Astrocyte (in vitro differentiated cells and primary cell): ENCODE measurements around the gene PLS3.

Experiments used
- EZH2 ChIP-seq: IDR thresholded peaks from 2 replicates; pipeline ENCODE4 v1.6.1; 2012; ENCODE audit warnings: mild to moderate bottlenecking, low read length, inconsistent platforms; ENCODE audit not compliant: insufficient read depth
- TF ChIP-seq, protein P1 (sequence below): IDR thresholded peaks from 2 replicates; pipeline ENCODE4 v1.5.1; 2011; ENCODE audit warnings: low read depth, mild to moderate bottlenecking, inconsistent platforms, low read length, moderate library complexity; ENCODE audit not compliant: insufficient read depth

DNA sequence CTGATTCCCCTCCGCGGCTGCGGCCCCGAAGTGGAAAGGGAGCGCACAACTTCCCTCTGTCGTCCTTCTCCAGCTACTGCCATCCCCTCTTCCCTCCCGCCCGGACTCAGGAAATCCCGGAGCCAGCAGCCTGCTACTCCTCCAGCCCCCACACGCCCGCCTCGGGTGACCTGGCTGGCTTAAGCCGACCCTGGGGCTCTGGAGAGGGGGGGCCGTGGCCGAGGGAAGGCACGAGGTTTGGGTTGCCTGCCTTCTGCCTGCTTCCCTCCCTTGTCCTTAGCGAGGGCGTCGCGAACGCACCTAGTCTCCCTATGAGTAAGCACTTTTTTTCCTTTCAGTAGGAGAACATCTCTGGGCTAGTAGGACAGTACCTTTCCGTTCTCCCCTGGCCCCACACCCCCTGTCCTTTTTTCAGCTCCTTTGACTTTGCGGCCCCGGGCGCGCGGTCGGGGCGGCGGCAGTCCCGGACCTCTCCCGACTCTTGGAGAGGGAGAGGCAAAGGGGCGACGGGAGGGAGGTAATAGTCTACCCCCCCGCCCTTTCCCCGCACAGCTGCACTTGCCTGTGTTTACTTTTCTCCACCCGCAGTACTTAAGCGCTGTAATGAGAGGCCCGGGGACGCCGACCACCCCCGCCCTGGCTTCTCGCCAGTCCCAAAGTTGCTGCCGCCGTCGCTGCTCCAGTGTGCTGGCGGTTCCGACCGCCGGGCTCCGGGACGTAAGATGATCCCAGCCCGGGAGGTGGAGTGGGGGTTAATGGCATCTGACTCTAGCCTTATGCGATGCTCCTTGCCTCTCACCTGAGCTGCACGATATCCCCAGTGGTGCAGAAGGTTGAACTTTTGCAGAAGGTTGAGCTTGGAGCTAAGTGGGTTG is 868 bp downstream of the PLS3 start:
- TF ChIP-seq, protein P1, sequence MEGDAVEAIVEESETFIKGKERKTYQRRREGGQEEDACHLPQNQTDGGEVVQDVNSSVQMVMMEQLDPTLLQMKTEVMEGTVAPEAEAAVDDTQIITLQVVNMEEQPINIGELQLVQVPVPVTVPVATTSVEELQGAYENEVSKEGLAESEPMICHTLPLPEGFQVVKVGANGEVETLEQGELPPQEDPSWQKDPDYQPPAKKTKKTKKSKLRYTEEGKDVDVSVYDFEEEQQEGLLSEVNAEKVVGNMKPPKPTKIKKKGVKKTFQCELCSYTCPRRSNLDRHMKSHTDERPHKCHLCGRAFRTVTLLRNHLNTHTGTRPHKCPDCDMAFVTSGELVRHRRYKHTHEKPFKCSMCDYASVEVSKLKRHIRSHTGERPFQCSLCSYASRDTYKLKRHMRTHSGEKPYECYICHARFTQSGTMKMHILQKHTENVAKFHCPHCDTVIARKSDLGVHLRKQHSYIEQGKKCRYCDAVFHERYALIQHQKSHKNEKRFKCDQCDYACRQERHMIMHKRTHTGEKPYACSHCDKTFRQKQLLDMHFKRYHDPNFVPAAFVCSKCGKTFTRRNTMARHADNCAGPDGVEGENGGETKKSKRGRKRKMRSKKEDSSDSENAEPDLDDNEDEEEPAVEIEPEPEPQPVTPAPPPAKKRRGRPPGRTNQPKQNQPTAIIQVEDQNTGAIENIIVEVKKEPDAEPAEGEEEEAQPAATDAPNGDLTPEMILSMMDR, result no peak
- TF ChIP-seq EZH2, result no peak
